ENCODE results near the gene ANGPTL2. TPM values are rescaled to one million over a fixed set of nuclear protein-coding genes. Genes with fewer than 3 reads are reported as not detected.

ANGPTL2 gene
- total RNA-seq, 4 donors from 2014 or later, result 9.1 to 48.3 (median 12.1) TPM

GRCh38 chr9:127144670-127145445 is 22.4 kb upstream of the ANGPTL2 start:
- in situ Hi-C loops (cut with MboI; ENCODE audit: low sequenced_read_pairs in 4 of 4) (no loop called here), intact Hi-C loops (cut with DNase I; ENCODE audit: low total_unique reads) (loop anchor here (1.0 kb wide), 2 partner anchors 31 to 180 kb away; no protein-coding TSS in a partner anchor)
- Histone ChIP-seq H3K4me3 (no peak overlapping the region), H3K27ac (peak overlapping the region; percentile 81 to 89 (median 87)), H3K27me3 (no peaks in the 10 kb centered on the region), H3K36me3 (no peaks in the 10 kb centered on the region), H3K4me1 (peaks cover 23 to 38% of the 10 kb centered on the region in 2 donors), H3K9me3 (no peaks in the 10 kb centered on the region)
- peak; percentile 84 to 93 for DNase-seq
- no peak for TF ChIP-seq POLR2A (IDR thresholded peaks at IDR 0.05)
- TF ChIP-seq, protein P1, sequence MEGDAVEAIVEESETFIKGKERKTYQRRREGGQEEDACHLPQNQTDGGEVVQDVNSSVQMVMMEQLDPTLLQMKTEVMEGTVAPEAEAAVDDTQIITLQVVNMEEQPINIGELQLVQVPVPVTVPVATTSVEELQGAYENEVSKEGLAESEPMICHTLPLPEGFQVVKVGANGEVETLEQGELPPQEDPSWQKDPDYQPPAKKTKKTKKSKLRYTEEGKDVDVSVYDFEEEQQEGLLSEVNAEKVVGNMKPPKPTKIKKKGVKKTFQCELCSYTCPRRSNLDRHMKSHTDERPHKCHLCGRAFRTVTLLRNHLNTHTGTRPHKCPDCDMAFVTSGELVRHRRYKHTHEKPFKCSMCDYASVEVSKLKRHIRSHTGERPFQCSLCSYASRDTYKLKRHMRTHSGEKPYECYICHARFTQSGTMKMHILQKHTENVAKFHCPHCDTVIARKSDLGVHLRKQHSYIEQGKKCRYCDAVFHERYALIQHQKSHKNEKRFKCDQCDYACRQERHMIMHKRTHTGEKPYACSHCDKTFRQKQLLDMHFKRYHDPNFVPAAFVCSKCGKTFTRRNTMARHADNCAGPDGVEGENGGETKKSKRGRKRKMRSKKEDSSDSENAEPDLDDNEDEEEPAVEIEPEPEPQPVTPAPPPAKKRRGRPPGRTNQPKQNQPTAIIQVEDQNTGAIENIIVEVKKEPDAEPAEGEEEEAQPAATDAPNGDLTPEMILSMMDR (IDR thresholded peaks at IDR 0.05 in 4 of 5, conservative IDR thresholded peaks at IDR 0.05 in 1 of 5), result peak; percentile 35 to 50 (median 42)
- ATAC-seq, result peak; percentile 96 to 97

GRCh38 chr9:127143920-127144465 is 21.6 kb upstream of the ANGPTL2 start:
- peaks cover 31 to 47% of the 10 kb centered on the region in 2 donors for H3K4me1 ChIP-seq
- in situ Hi-C loops (cut with MboI; ENCODE audit: low sequenced_read_pairs in 4 of 4), result no loop called here

GRCh38 chr9:127142931-127143464 is 20.6 kb upstream of the ANGPTL2 start:
- H3K4me1 ChIP-seq, result peaks cover 41 to 54% of the 10 kb centered on the region in 2 donors
- ATAC-seq (no peak), DNase-seq (no peak)
- peak overlapping the region; percentile 81 to 89 (median 87) for H3K27ac ChIP-seq
- no peaks in the 10 kb centered on the region for H3K9me3 ChIP-seq
- H3K4me3 ChIP-seq, result no peak overlapping the region
- in situ Hi-C loops (cut with MboI; ENCODE audit: low sequenced_read_pairs in 4 of 4) (no loop called here), intact Hi-C loops (cut with DNase I; ENCODE audit: low total_unique reads) (no loop called here)
- TF ChIP-seq POLR2A (IDR thresholded peaks at IDR 0.05), result no peak
- TF ChIP-seq, protein P1 (IDR thresholded peaks at IDR 0.05 in 4 of 5, conservative IDR thresholded peaks at IDR 0.05 in 1 of 5), result no peak
- no peaks in the 10 kb centered on the region for H3K36me3 ChIP-seq
- no peaks in the 10 kb centered on the region for H3K27me3 ChIP-seq

More at GRCh38 chr9:127143920-127144465, 21.6 kb upstream of the ANGPTL2 start:
- Histone ChIP-seq H3K4me3 (no peak overlapping the region), H3K27me3 (no peaks in the 10 kb centered on the region), H3K9me3 (no peaks in the 10 kb centered on the region), H3K27ac (peak overlapping the region; percentile 81 to 89 (median 87)), H3K36me3 (no peaks in the 10 kb centered on the region)
- ATAC-seq (no peak), DNase-seq (no peak)
- TF ChIP-seq POLR2A (IDR thresholded peaks at IDR 0.05), result no peak
- TF ChIP-seq, protein P1 (IDR thresholded peaks at IDR 0.05 in 4 of 5, conservative IDR thresholded peaks at IDR 0.05 in 1 of 5), result no peak
- intact Hi-C loops (cut with DNase I; ENCODE audit: low total_unique reads), result no loop called here

DNA sequence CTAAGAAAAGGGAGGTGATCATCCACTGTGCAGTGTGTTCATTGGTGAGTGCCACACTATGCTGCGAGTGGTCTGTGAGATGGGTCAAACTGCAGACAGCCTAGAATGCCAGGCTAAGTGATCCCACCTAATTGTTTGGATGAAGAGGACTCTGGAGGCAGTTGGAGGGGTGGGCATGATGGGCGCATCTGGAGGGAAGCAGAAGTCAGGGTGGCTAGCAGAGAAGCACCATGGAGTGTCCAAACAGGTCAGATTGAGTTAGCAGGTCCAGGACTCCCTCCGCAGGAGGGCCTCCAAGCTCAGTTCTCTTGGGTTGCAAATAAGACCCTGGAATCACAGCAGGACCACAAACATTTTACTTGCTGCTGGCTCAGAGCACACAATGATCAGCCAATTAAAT is 19.9 kb upstream of the ANGPTL2 start:
- H3K9me3 ChIP-seq, result no peaks in the 10 kb centered on the region
- DNase-seq (no peak), ATAC-seq (no peak)
- intact Hi-C loops (cut with DNase I; ENCODE audit: low total_unique reads), result no loop called here
- no peaks in the 10 kb centered on the region for H3K27me3 ChIP-seq
- H3K27ac ChIP-seq, result peak overlapping the region in 3 of 4 donors; percentile 86 to 89 (median 88)
- peaks cover 43 to 54% of the 10 kb centered on the region in 2 donors for H3K4me1 ChIP-seq
- in situ Hi-C loops (cut with MboI; ENCODE audit: low sequenced_read_pairs in 4 of 4), result no loop called here
- H3K36me3 ChIP-seq, result no peaks in the 10 kb centered on the region
- H3K4me3 ChIP-seq, result no peak overlapping the region
- no peak for TF ChIP-seq POLR2A (IDR thresholded peaks at IDR 0.05)
- TF ChIP-seq, protein P1 (IDR thresholded peaks at IDR 0.05 in 4 of 5, conservative IDR thresholded peaks at IDR 0.05 in 1 of 5), result no peak

All from gastrocnemius medialis (tissue), 4 donors.